Endothelial cell of umbilical vein (primary cell): ENCODE data around the gene ESF1. TPM values are rescaled to one million over a fixed set of nuclear protein-coding genes. Genes with fewer than 3 reads are reported as not detected.

ENCODE experiments used
- BruUV-seq: library from RNA; stranded (reverse); fragments of 400-500 nt; replicated peaks from 2 replicates; lab custom pipeline; 2021; lab: Mats Ljungman, UMichigan
- CTCF ChIA-PET: fragments of 300-600, 350-600 bp; sonication (Branson Sonifier 250); formaldehyde crosslinking; loops from one replicate; lab custom pipeline; 2021; ENCODE audit warnings: antibody characterized with exemption, inconsistent platforms; lab: Charles Lee
- POLR2A ChIA-PET: fragments of 300-600, 350-600 bp; sonication (Branson Sonifier 250); formaldehyde crosslinking; loops from one replicate; lab custom pipeline; 2021; ENCODE audit warnings: antibody characterized with exemption, inconsistent platforms; lab: Charles Lee
- DNase-seq: peaks from one replicate; pipeline ENCODE4 v3.0.0-alpha.2; 2011; ENCODE audit warnings: low read depth, low spot score
- FAIRE-seq: peaks from 2 replicates; lab custom pipeline; 2011; peaks lifted over from hg19 to GRCh38; lab: Jason Lieb, UNC
- H2AFZ ChIP-seq: 2 replicates; pipeline ENCODE4 v1.6.0; 2012; ENCODE audit warnings: low read depth, low read length, control low read depth, inconsistent platforms
- H3K27ac ChIP-seq: 2 replicates; pipeline ENCODE4 v1.5.1; 2011; ENCODE audit warnings: low read depth, mild to moderate bottlenecking, control low read depth, low read length, moderate library complexity; ENCODE audit not compliant: insufficient read depth
- H3K27me3 ChIP-seq, 2 experiments: 2 replicates each; pipeline versions ENCODE4 v1.6.0 to v1.6.1; 2011; ENCODE audit warnings: low read length in 2 of 2, mixed read lengths in 1 of 2; ENCODE audit not compliant: control insufficient read depth in 2 of 2, insufficient read depth in 2 of 2
- H3K36me3 ChIP-seq, 2 experiments: 2 replicates in 1 of 2; 3 replicates in 1 of 2; pipeline ENCODE4 v1.5.1; 2011; ENCODE audit warnings: low read length in 2 of 2, mild to moderate bottlenecking in 1 of 2, moderate library complexity in 1 of 2; ENCODE audit not compliant: control insufficient read depth in 2 of 2, insufficient read depth in 2 of 2; ENCODE audit errors: extremely low read depth in 1 of 2
- H3K4me1 ChIP-seq: 3 replicates; pipeline ENCODE4 v1.5.1; 2011; ENCODE audit warnings: mild to moderate bottlenecking, low read length; ENCODE audit not compliant: control insufficient read depth, insufficient read depth; ENCODE audit errors: extremely low read depth
- H3K4me2 ChIP-seq: 2 replicates; pipeline ENCODE4 v1.6.1; 2011; ENCODE audit warnings: low read length, control low read depth, mixed read lengths; ENCODE audit not compliant: insufficient read depth
- H3K4me3 ChIP-seq, 3 experiments: fragments of 200-600 bp in 1 of 3; sonication (generic), shearing (Covaris generic) in 1 of 3; replicated peaks in 1 of 3; 2 replicates each; pipeline ENCODE4 v1.5.1; 2011 to 2016; ENCODE audit warnings: control low read depth in 3 of 3, low read length in 3 of 3, mild to moderate bottlenecking in 2 of 3, inconsistent platforms in 1 of 3, low read depth in 1 of 3, moderate library complexity in 1 of 3; ENCODE audit not compliant: insufficient read depth in 1 of 3
- H3K79me2 ChIP-seq: 2 replicates; pipeline ENCODE4 v1.6.0; 2012; ENCODE audit warnings: low read length, inconsistent platforms; ENCODE audit not compliant: control insufficient read depth, insufficient read depth
- H3K9ac ChIP-seq: replicated peaks from 2 replicates; pipeline ENCODE3; 2011; ENCODE audit warnings: low read length, control low read depth; ENCODE audit not compliant: insufficient read depth; ENCODE audit errors: extremely low read depth
- H3K9me1 ChIP-seq: replicated peaks from 3 replicates; pipeline ENCODE4 v1.6.0; 2011; ENCODE audit warnings: mild to moderate bottlenecking, low read length; ENCODE audit not compliant: control insufficient read depth, insufficient read depth; ENCODE audit errors: extremely low read depth
- H3K9me3 ChIP-seq: replicated peaks from 2 replicates; pipeline ENCODE4 v1.5.1; 2012; ENCODE audit warnings: low read length, inconsistent platforms; ENCODE audit not compliant: control insufficient read depth, insufficient read depth
- H4K20me1 ChIP-seq: replicated peaks from 2 replicates; pipeline ENCODE3; 2011; ENCODE audit warnings: mild to moderate bottlenecking, low read length; ENCODE audit not compliant: control insufficient read depth, insufficient read depth; ENCODE audit errors: extremely low read depth
- CTCF ChIP-seq, 2 donors: IDR thresholded peaks; 1 replicate in 1 of 2; 2 replicates in 1 of 2; pipeline ENCODE4 v1.5.1; 2011; ENCODE audit warnings: low read length in 2 of 2, mild to moderate bottlenecking in 2 of 2, moderate library complexity in 2 of 2, control low read depth in 1 of 2, inconsistent platforms in 1 of 2, low read depth in 1 of 2; ENCODE audit not compliant: insufficient read depth in 1 of 2; ENCODE audit errors: extremely low read depth in 1 of 2
- EZH2 ChIP-seq: IDR thresholded peaks from 2 replicates; pipeline ENCODE4 v1.6.1; 2012; ENCODE audit warnings: borderline replicate concordance, low read depth, mild to moderate bottlenecking, moderate library complexity, low read length, inconsistent platforms; ENCODE audit not compliant: severe bottlenecking
- FOS ChIP-seq: IDR thresholded peaks from 2 replicates; pipeline ENCODE4 v1.6.1; 2011; ENCODE audit warnings: mild to moderate bottlenecking, low read length, moderate library complexity, borderline replicate concordance; ENCODE audit not compliant: insufficient read depth
- GATA2 ChIP-seq: IDR thresholded peaks from 2 replicates; pipeline ENCODE4 v1.7.0; 2011; ENCODE audit warnings: low read depth, mild to moderate bottlenecking, moderate library complexity, mixed read lengths, low read length; ENCODE audit not compliant: insufficient read length, insufficient read depth
- JUN ChIP-seq: IDR thresholded peaks from 2 replicates; pipeline ENCODE4 v1.6.1; 2011; ENCODE audit warnings: borderline replicate concordance, low read depth; ENCODE audit not compliant: insufficient read length, insufficient read depth
- MAX ChIP-seq: IDR thresholded peaks from 2 replicates; pipeline ENCODE4 v1.6.1; 2011; ENCODE audit not compliant: insufficient read depth, insufficient read length
- MYC ChIP-seq: IDR thresholded peaks from one replicate; pipeline ENCODE4 v1.6.1; 2011; ENCODE audit warnings: mild to moderate bottlenecking, low read depth, low read length
- POLR2A ChIP-seq: IDR thresholded peaks from 2 replicates; pipeline ENCODE4 v1.6.1; 2012; ENCODE audit warnings: low read depth, mild to moderate bottlenecking, control low read depth, low read length
- POLR2AphosphoS5 ChIP-seq: IDR thresholded peaks from 2 replicates; pipeline ENCODE4 v1.6.1; 2012; ENCODE audit warnings: low read depth, mild to moderate bottlenecking, control low read depth, low read length, moderate library complexity; ENCODE audit not compliant: insufficient read depth
- dilution Hi-C: fragments of 300-500 bp; cut with MboI; formaldehyde crosslinking; loops from one replicate; pipeline ENCODE4 v1.15.0; 2019; ENCODE audit warnings: low sequenced_read_pairs; ENCODE audit not compliant: extremely low pct_ligation_motif_present
- intact Hi-C: fragments of 100-400 bp; cut with micrococcal nuclease; formaldehyde crosslinking; loops from one replicate; pipeline ENCODE4 v1.10.0; 2022
- polyA plus RNA-seq, 4 experiments: library from polyadenylated mRNA; depleted of rRNA in 3 of 4; stranded (reverse) in 3 of 4; unstranded in 1 of 4; fragments of >200 nt; gene quantifications; 2 replicates each; pipeline versions ENCODE4 v1.2.1 to v1.2.3, GENCODE V29; 2011 to 2012; ENCODE audit warnings: missing spikeins in 1 of 4
- total RNA-seq: library from RNA; stranded (reverse); gene quantifications from 2 replicates; pipeline ENCODE4 v1.2.3, GENCODE V29; 2021

The ESF1 gene
- total and polyA plus RNA-seq, 2 donors (not counting 3 experiments of a cell fraction or from before 2014, with no cell fraction given) = 0.72 to 15.5 TPM

- H3K9me1 ChIP-seq = no peaks in the 10 kb centered on the region
- H3K9me3 ChIP-seq = no peaks in the 10 kb centered on the region
- BruUV-seq = no TSS peak
- no peak overlapping the region for H2AFZ ChIP-seq
- no peaks in the 10 kb centered on the region for H3K27me3 ChIP-seq
- POLR2A ChIA-PET = no interaction called here
- no peak overlapping the region for H3K4me3 ChIP-seq
- TF ChIP-seq POLR2A = no peak
- no peak for TF ChIP-seq FOS
- TF ChIP-seq MAX = no peak
- TF ChIP-seq POLR2AphosphoS5 = no peak
- TF ChIP-seq EZH2 = no peak
- TF ChIP-seq JUN = no peak
- TF ChIP-seq MYC = no peak
- no peak for TF ChIP-seq GATA2
- no peak for TF ChIP-seq CTCF (IDR thresholded peaks at IDR 0.05; ENCODE audit: extremely low read depth in 1 of 2, insufficient read depth in 1 of 2, low read depth in 1 of 2, low read length in 2 of 2)
- H3K36me3 ChIP-seq = peaks cover 15 to 25% of the 10 kb centered on the region in 2 experiments
- CTCF ChIA-PET = no interaction called here
- no peak overlapping the region for H3K4me2 ChIP-seq
- no peaks in the 10 kb centered on the region for H3K79me2 ChIP-seq
- FAIRE-seq = no peak
- H3K4me1 ChIP-seq = peaks cover 8% of the 10 kb centered on the region
- dilution Hi-C loops (no loop called here), intact Hi-C loops (no loop called here)
- no peak overlapping the region for H3K9ac ChIP-seq
- no peak for DNase-seq
- H4K20me1 ChIP-seq = no peaks in the 10 kb centered on the region
- no peak overlapping the region for H3K27ac ChIP-seq
These were observed 30.0 kb upstream of the ESF1 start for GRCh38 chr20:13814672-13815071.
